ENCODE data around the gene CGREF1.

DNA sequence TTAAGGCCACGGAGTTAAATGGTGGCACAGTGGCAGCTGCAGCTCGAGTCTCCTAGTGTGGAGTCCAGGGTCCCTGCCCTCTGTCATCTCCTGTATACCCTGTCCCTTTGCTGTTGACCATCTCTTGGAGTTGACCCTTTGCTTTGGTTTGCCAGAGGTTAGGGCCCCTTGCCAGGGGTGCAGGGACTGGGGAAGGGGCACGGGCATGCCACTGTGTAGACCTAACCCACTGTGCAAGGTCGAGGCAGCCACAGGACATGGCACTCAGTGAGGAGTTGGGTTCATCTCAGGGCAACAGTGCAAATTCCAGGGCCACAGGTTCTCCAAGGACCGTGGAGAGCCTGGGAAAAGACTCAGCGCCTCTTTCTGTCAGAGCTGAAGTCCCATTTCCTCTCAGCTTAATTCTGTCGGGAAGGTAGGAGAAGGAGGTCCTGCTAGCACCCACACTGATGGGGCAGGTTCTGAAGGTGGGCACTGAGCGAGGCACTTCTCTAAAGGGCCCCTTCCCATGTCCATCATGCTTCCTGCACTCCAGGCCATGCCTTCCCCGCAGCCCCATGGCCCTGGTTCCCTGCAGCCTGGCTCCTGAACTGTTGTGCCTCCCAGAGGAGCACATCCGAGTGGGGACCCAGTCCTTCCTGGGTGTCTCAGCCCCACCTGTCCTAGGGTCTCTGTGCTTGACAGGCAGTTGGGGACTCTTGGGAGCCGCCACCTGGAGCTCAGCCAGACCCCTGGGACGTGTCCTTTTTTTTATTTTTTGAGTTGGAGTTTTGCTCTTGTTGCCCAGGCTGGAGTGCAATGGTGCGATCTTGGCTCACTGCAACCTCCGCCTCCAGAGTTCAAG lies 29.6 kb downstream of the CGREF1 start:
- no peak for TF ChIP-seq POLR2A (IDR thresholded peaks at IDR 0.05)
- TF ChIP-seq, protein P1, sequence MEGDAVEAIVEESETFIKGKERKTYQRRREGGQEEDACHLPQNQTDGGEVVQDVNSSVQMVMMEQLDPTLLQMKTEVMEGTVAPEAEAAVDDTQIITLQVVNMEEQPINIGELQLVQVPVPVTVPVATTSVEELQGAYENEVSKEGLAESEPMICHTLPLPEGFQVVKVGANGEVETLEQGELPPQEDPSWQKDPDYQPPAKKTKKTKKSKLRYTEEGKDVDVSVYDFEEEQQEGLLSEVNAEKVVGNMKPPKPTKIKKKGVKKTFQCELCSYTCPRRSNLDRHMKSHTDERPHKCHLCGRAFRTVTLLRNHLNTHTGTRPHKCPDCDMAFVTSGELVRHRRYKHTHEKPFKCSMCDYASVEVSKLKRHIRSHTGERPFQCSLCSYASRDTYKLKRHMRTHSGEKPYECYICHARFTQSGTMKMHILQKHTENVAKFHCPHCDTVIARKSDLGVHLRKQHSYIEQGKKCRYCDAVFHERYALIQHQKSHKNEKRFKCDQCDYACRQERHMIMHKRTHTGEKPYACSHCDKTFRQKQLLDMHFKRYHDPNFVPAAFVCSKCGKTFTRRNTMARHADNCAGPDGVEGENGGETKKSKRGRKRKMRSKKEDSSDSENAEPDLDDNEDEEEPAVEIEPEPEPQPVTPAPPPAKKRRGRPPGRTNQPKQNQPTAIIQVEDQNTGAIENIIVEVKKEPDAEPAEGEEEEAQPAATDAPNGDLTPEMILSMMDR (IDR thresholded peaks at IDR 0.05): no peak

Data from heart left ventricle (tissue), 13 donors.